NCI-H748 (cell line): ENCODE results near the gene MYL11.

Source experiments
- DNase-seq: peaks from one replicate; lab custom pipeline; 2025; ENCODE audit not compliant: unreplicated experiment; lab: John Stamatoyannopoulos, UW

MYL11 gene

DNA sequence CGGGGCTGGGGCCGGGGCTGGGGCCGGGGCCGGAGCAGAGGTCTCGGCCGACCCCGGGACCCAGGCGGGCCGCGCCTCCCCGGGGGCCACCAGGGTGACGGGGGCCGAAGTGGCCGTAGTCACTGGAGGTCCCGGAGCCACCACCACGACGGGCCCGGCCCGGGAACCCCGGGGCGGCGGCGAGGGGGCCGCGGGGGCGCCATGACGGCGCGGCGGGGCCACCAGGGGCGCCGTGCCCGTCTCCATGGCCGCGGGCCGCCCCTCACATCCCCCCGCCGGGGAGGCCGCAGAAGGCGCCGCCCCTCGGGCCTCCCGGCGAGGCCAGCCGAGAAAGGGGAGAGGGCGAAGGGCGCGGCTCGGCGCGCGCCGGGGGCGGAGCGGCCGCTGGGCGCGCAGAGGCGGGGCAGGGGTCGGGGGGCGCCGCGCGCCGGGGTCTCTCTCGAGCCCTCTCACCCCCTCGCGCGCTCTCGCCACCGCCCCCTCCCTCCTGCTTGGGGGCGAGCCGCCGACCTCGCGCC lies 4.6 kb upstream of the MYL11 start:
- no peak for DNase-seq

DNA sequence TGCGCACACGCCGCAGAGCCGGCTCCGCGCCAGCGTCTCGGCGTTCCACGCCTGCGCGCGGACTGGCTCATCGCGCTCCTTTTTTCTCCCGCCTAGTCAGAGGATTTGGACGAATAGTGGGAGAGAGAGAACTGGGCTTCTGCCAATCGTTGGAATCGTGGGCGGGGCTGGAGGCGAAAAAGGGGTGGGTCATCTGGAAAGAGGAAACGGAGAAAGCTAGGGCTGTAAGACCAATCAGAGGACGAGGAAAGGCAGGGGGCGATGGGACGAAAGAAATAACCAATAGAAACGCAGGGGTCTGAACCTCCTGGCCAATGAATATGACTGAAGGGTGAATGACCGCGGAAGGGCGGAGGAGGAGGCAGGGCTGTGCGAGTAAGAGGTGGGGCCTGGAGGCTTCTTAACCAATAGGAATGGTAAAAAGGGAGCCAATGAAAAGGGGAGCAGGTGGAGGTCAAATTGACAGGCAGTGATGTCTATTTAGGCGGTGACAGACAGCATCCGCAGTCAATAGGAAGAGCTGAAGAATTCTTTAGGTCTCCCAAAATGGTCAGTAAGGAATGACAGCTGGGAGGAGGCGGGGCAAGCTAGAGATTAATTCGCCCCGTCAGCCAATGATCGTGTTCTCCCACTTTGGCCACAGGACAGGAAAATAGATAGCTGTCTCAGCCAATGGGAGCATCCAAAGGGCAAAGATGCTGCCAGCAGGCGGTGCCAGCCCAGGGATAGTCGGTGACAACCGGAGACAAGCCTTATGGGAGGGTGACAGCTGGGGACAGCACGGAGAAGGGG lies 4.0 kb upstream of the MYL11 start, which contains the start of gene TBC1D10B:
Gene TBC1D10B (minus strand): TSS at position 39 of the 792 bp plus-strand sequence. CDS start 311 bp downstream, outside the sequence.
- peak; percentile 99 for DNase-seq

DNA sequence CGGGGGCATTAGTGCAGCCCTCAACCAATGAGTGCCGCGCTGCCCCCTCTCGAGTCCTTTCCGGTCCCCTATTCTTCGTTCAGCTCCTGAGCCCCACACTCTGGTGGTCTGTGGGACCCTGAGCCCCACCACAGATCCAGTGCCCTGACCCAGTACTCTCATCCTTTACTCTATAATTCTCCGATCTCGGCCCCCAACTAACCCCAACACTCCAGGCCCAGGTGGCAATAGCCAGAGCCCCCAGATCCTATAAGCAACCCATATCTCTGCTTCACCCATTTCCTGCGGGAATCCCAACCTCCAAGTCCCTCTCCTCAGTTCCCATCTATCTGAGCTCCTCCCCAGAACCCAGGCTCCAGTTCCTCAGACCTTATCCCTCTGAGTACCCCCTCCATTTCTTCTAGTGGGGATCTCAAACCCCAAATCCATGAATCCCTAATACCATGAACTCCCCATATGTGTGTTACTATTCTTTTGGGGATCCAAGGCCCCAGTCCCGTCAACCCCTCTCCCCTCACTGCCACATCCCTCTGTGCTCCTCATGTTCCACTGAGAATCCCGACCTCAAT lies 3.3 kb upstream of the MYL11 start:
- DNase-seq, result no peak

DNA sequence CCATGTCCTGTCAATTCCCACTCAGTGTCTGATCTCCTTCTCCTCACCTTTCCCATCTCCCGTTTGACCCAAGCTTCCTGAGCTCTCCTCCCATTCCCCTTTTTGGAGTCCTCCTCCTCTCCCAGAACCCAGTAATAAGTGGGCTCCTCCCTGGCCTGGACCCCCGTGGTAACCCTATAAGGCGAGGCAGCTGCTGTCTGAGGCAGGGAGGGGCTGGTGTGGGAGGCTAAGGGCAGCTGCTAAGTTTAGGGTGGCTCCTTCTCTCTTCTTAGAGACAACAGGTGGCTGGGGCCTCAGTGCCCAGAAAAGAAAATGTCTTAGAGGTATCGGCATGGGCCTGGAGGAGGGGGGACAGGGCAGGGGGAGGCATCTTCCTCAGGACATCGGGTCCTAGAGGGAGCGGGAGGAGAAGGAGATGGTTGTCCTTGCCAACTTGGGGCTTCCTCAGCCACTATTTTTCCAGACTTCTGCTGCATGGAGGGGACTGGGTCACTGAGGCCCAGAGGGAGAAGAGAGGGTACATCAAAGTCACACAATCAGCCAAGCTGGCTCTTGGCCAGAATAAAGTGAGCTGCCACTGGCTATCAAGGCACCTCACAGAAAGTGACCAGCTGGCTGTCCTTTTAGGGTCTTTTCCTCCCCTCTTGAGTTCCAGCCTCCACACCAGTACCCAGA lies 2.4 kb upstream of the MYL11 start:
- no peak for DNase-seq

DNA sequence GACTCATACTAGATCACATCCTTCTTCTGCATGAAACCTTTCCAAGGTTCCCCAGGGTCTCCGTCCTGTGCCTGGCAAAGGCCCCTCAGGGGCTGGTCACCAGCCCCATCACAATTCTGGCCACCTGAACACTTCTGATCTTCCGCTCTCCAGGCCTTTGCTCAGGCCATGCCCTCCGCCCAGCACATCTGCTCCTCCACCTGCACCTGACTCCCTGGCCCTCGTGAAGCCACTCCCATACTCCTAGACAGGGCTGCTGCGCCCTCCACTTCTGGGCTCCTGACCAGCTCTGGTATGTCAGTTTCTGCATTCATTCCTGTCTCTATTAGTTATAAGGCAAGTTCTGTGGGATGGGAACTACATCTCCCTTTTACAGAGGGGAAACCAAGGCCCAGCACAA lies 1.9 kb upstream of the MYL11 start:
- DNase-seq, result no peak

DNA sequence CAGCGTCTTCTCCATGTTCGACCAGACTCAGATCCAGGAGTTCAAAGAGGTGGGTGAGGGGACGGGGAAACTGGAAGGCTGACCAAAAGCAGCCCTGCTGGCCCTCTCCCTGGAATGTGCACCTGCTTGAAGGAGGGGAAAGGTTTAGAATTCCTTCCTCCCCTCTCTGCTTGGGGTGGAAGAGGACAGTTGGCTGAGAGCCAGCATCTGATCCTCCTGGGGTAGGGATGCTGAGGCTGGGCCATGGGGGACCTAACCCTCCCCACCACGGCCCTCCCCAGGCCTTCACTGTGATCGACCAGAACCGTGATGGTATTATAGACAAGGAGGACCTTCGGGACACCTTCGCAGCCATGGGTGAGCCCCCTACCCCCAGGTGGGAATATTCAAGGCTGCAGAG lies 1.3 kb downstream of the MYL11 start:
- no peak for DNase-seq

DNA sequence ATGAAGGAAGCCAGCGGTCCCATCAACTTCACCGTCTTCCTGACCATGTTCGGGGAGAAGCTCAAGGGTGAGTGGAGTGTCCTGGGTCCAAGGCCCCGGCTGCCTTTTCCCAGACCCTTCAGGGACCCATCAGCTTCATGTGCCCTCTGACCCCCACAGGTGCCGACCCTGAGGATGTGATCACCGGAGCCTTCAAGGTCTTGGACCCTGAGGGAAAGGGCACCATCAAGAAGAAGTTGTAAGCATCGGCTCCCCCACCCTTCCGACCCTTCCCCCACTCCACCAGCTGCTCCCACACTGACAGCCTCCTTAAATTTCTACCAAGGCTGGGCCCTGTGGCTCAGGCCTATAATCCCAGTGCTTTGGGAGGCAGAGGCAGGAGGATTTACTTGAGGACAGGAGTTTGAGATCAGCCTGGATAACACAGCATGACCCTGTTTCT lies 1.9 kb downstream of the MYL11 start:
- no peak for DNase-seq

DNA sequence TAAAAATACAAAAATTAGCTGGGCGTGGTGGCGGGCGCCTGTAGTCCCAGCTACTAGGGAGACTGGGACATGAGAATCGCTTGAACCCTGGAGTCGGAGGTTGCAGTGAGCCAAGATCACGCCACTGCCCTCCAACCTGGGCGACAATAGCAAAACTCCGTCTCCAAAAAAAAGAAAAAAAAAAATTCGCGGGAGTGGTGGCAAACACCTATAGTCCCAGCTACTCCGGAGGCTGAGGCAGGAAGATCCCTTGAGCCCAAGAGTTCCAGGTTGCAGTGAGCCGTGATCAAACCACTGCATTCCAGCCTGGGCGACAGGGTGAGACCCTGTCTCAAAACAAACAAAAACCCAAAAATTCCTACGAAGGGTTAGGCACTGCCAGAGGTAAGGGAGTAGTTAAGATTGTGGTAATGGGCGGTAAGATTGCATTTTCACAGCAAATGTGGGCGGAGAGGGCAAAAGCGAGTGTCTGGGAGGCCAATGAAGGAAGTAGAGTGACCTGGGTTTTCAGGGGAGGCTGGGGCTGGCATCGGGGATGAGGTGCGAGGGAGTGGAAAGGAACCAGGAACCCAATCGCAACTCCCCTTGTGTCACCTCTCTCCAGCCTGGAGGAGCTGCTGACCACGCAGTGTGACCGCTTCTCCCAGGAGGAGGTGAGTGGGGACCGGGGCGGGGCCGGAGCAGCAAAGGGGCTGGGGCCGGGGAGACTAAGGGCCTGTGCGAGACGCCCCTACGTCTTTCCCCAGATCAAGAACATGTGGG lies 2.6 kb downstream of the MYL11 start:
- DNase-seq, result no peak

DNA sequence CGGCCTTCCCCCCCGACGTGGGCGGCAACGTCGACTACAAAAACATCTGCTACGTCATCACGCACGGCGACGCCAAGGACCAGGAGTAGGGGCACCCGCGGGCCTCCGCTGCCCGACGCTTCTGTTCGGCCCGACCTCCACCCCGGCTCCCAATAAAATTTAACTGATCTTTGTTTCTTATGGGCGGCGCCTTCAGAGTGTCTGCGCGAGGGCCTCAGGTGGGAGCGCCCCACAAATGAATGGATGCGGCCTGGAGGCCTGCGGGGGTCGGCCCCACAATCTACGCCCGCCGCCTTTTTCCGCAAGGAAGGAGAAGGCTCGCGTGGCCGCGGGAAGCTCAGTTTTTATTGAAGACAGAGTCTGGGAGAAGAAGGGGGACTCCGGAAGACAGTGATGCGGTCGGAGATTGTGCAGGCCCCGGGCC lies 3.2 kb downstream of the MYL11 start:
- DNase-seq, result peak; percentile 88

DNA sequence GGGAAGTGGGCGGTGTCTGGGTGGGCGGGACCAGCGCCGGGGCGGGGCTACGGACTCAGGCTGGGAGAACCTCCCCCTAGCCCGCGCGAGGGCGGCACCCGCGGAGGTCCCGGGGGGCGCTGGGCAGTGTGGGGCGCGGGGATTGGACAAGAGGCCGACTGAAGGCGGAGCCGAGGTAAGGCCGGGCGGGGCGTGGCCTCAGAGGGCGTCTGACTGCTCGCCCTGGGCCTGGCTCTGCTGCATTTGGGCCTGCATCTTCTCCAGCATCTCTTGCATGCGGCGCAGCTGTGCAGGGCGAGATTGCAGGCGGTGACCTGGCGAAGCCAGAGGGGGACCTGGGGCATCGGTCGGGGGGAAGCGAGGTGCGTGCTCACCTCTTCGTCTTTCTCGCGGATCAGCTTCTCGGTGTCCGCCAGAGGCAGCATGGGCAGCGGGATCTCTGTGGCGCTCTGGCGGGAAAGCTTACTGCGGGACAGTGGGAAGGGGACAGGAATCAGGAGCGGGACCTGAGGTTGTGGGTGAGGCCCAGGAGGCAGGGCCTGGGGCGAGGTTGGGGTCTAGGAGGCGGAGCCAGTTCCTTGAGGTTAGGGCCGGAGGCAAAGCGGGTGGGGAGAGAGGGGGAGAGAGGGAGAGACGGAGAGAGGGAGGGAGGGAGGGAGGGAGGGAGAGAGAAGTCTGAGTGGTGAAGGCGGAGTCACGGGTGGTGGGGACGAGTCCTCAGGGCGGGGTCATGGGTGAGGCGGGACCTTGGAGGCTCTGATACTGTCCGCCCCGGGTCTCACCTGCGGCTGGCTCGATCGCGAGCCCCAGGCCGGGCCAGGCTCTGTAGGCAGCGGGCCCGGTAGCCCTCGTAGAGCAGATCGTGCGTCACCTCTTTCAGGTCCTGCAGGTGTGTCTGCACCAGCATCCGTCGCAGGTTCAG lies 3.9 kb downstream of the MYL11 start:
- peak; percentile 96 for DNase-seq

DNA sequence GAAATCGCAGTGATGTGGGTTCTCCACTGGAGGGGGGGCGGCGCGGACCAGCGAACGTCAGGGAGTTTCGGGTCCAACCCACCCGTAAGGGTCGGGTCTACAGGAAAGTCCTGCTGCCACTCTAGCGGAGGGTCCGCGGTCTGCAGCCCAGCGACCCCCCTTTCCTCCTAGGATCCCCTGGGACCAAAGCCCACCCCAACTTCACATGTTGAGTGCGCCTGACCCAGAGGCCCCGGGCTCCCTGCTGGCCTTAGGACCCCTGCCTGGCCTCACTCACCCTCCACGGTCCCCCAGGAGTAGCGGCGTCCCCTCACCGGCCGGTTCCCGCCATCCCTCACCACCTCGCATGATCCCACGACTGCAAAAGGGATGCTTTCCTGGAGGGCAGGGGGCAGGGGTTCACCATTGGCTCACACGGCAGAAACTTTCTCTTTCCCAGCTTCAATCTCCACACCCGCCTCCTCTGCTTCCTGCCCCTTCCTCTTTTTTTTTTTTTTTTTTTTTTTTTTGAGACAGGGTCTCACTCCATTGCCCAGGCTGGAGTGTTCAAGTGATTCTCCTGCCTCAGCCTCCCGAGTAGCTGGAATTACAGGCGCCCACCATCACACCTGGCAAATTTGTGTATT lies 4.7 kb downstream of the MYL11 start:
- DNase-seq, result no peak

DNA sequence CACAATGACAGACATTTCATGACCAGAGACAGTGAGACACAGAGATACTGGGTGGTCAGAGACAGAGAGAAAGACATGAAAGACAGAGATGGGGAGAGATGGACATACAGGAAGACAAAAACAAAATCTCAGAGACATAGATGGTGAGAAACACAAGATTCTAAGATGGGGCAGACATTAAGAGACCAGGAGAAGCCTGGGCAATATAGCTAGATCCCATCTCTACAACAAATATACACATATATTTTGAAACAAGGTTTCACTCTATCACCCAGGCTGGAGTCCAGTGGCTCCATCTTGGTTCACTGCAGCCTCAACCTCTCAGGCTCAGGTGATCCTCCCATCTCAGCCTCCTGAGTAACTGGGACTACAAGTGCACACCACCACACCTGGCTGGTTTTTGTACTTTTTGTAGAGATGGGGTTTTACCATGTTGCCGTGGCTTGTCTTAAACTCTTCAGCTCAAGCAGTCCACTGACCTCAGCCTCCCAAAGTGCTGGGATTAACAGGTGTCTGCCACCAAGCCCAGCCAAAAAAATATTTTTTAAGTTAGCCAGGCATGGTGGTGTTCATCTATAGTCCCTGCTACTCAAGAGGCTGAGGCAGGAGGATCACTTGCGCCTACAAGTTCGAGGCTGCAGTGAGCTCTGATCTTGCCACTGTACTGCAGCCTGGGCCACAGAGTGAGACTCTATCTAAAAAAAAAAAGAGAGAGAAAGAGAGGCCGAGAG lies 5.6 kb downstream of the MYL11 start:
- no peak for DNase-seq

DNA sequence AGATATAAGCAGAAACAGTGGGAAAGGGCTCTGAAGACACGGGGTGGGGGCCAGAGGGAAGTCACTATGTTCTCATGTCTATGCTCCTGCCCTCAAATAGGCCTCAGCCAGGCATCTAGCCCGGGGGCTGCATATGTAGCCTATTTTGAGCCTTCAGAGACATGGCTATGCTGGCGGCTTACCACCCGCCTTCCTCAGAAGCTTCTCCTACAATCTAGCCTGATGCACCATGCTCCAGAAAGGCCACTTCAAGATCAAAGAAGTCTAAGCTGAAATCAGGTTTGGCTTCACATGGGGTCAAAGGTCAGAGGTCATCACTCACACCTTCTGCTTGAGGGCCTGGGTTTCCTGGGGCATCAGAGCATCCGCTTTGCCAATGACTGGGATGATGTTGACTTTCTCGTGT lies 6.2 kb downstream of the MYL11 start:
- no peak for DNase-seq

DNA sequence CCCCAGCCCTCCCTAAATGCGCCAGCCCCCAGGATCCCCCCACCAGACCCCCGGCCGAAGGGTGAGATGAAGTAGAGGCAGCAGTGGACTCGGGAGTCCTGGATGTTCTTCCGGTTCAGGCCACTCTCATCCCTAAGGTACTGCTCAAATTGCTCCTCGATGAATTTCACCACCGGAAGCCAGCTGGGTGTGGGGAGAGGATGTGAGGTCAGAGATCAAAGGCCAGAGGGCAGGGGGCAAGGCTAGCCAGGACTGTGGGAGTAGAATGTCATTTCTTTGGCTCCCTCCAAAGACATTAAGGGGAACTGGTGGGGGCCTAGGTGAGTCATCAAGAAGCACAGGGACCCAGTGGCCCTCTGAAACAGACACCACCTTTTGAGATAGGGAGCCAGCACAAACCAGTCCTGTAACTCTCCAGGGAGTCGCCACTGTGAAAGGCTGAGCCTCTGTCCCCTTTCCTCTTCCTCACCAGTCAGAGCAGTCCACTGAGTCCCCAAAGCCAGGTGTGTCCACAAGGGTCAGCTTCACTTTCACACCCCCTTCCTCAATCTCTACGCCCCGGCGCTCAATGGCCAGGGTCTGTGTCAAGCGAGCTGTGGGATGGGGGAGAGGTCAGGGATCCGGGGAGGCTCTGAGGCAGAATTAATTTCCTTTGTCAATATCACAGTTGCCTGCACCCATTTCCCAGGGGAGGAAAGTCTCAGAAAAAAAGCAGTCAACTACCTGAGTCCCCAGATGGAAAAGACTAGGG lies 6.9 kb downstream of the MYL11 start:
- no peak for DNase-seq

DNA sequence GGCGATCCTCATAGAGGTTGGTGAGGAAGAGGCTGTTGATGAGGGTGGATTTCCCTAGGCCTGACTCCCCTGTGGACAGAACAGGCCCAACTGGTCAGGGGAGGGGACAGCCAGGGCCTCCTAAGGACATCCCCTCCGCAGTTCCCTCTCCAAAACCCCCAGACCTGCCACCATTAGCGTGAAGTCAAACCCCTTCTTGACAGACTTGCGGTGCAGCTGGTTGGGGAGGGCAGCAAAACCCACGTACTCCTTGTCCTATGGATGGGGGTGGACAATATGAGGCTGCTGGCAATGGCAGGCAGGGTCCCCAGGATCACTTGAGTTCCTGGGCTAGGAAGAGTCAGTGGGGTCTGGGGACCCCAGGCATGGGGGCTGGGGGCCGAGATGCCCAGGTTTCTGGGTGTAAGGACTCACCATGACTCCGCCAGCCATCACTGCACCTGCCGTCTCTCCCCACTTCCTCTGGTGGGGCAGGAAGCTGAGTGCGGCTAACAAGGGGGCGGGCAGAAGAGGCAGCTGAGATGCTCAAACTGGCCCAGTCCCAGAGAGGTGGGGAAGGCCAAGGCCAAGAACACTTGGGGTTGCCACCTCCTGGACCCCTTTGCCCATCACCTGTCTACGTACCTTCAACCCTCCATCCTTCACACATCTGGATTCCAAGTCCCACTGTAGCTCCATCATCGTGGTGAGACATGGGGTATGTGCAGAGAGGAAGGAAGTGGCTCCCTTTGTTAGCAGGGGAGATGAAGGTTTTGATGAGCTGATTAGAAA lies 7.7 kb downstream of the MYL11 start, which contains the start of gene SEPTIN1:
Gene SEPTIN1 (minus strand): TSS at position 451 of the 771 bp plus-strand sequence. CDS start 19 bp downstream, at position 432.
- no peak for DNase-seq

DNA sequence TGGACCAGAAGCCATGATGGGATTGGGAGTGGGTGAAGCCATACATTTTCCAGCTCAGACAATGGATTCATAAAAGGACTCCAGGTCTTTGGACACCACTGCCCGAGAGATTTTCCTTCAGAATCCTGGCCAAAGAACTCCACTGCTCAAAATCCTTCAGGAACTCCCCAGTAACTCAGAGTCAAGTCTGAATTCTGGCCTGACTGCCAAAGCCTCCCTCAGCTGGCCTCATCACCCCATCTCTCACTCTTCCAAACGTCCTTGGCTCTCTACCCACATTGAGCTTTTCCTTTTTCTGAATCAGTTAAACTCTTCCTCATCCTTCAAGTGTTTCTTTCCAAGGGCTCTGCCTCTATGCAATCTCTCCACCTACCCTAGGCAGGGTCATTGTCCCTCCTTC lies 8.9 kb downstream of the MYL11 start:
- DNase-seq, result no peak

DNA sequence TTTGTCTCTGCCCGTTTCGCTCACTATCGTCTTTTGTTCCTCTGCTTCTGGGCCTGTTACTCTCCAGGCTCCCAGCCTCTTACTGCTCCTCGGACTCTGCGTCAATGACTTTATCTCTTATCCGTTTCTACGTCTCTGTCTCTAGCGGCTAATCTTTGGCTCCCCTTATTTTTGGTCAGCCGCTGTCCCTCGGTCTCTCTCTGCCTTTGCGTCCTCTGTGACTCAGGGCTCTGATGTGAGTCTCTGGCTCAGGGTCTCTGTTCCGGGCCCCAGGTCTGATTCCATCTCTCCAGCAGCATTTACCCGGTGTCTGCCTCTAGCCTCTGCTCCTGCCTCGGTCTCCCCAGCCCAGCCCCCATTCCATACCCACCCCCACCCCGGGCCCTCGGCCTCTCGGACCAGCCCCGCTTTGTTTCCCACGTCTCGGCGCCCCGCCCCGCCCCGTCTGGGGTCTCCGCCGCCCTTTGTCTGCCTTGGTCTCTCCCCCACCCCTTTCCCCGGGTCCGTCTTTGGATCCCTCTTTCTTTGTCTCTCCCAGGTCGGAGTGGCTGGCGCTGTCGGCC lies 20.1 kb downstream of the MYL11 start:
- DNase-seq, result peak; percentile 50
